Ovary (tissue), 9 donors: ENCODE results near the gene ERC1. TPM values are rescaled to one million over a fixed set of nuclear protein-coding genes. Genes with fewer than 3 reads are reported as not detected.

Experiments used
- DNase-seq, 5 donors: peaks; one replicate each; pipeline ENCODE4 v3.0.0-alpha.2; 2019 to 2020
- H3K27ac ChIP-seq, 2 donors: fragments of 200-600 bp; one replicate each; pipeline versions ENCODE4 v1.5.1 to v1.8.0; 2019 to 2022
- H3K27me3 ChIP-seq: fragments of 200-600 bp; one replicate; pipeline ENCODE4 v1.8.0; 2022
- H3K36me3 ChIP-seq: fragments of 200-600 bp; sonication (generic); one replicate; pipeline ENCODE4 v1.5.1; 2019
- H3K4me1 ChIP-seq: one replicate; pipeline ENCODE4 v1.8.1; 2013; ENCODE audit warnings: mild to moderate bottlenecking, moderate library complexity; ENCODE audit not compliant: insufficient read depth
- H3K4me3 ChIP-seq: fragments of 200-600 bp; sonication (generic); one replicate; pipeline ENCODE4 v1.5.1; 2017
- H3K9me3 ChIP-seq, 2 donors: fragments of 200-600 bp in 1 of 2; sonication (generic) in 1 of 2; one replicate each; pipeline versions ENCODE4 v1.5.1 to v1.8.1; 2013 to 2019; ENCODE audit warnings: mild to moderate bottlenecking in 1 of 2, moderate library complexity in 1 of 2
- EP300 ChIP-seq: sonication (generic); formaldehyde crosslinking; IDR thresholded peaks from one replicate; pipeline ENCODE4 v1.6.1; 2017; ENCODE audit warnings: antibody characterized with exemption
- POLR2A ChIP-seq: fragments of 450-650 bp; IDR thresholded peaks from one replicate; pipeline ENCODE4 v1.6.1; 2017; ENCODE audit warnings: antibody characterized with exemption, mild to moderate bottlenecking, moderate library complexity
- WGBS, 3 donors: extraction: QIAGEN DNeasy Blood & Tissue Kit in 1 of 3; methylation state at CpG; one replicate each; pipeline versions ENCODE4 v1.1.5 to v1.1.7; 2013 to 2017; 5-methylcytosine and 5-hydroxymethylcytosine counted together
- intact Hi-C, 4 donors: fragments of 100-400 bp; cut with DNase I; formaldehyde crosslinking; loops; one replicate each; pipeline versions ENCODE4 v1.11.0 to v1.15.1; 2022 to 2023
- polyA plus RNA-seq, 2 donors: library from polyadenylated mRNA; stranded (reverse); fragments of 200-250 nt in 1 of 2; fragments of 350-450 nt in 1 of 2; fragmentation: Illumina TruSeq in 1 of 2; extraction: RNeasy Lipid Tissue Mini Kit (QIAGEN cat#74804) in 1 of 2; gene quantifications; one replicate each; pipeline ENCODE4 v1.2.3, GENCODE V29; 2013 to 2014
- total RNA-seq, 7 donors: library from RNA; depleted of rRNA in 2 of 7; stranded (reverse); fragments of >200 nt in 2 of 7; fragmentation: NEBNext Ultra II Directional in 3 of 7; extraction: Animal tissue kit (Norgen Biotek cat#: 25700) in 3 of 7; gene quantifications; one replicate each; pipeline versions ENCODE4 v1.1.0 to v1.2.4, GENCODE V29; 2016 to 2023
- TF ChIP-seq, protein P1 (sequence below), 3 donors: fragments of 450-650 bp in 2 of 3; fragments of 200-600 bp in 1 of 3; IDR thresholded peaks; one replicate each; pipeline versions ENCODE4 v1.5.1 to v1.8.0; 2016 to 2022; ENCODE audit warnings: antibody characterized with exemption in 3 of 3, mild to moderate bottlenecking in 1 of 3
- donor health status: DM: no; HTN: no; CAD: no; lungs with moderate emphysema.
- donor health status: DM: no; HTN: no; CAD: no.
- donor health status: Bipolar disorder and iron deficiency.
- donor health status: DM: yes; HTN: yes; CAD: no.
- donor health status: DM: no; HTN: no; CAD: no.
- donor health status: DM: yes; HTN: yes; CAD: no.

The ERC1 gene
- total and polyA plus RNA-seq, 9 donors: 10.4 to 65.2 (median 51.6) TPM

DNA sequence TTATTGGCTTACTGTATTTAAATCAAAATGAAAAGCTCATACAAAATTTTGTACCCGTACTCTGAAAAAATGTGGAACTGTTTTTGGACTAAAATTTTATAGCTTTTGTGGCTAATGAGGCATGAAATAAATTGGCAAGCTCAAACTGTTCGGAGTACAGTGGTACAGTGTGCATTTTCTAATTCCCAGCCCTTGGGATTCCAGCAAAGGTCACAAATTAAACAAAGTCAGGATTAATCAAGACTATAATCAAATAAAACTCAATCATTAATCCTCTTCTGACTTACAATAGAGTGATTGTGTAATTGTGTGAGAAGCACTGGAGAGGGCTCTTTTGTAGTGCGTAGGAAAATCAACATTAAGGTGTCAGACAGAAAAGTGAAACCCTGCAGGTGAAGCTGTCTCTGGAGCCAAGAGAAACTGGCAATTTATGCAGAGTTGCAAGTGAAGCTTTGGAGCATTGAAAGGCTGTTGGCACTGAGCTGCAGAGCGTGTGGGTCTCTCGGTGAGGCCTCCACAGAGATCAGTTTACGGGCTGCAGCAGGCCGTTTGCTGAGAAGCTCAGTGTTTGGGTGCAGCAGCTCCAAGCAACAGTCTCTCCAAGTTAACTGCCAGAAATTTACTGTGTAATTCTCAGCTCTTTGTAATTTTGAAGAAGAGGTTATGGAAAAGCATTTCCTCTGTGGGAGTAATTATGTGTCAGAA, 327.5 kb downstream of the ERC1 start:
- H3K27ac ChIP-seq: no peak overlapping the region
- WGBS, 3 donors: 33 to 38% (median 37%) methylated on average over 7 of the region's 7 CpGs
- H3K4me3 ChIP-seq: no peak overlapping the region

DNA sequence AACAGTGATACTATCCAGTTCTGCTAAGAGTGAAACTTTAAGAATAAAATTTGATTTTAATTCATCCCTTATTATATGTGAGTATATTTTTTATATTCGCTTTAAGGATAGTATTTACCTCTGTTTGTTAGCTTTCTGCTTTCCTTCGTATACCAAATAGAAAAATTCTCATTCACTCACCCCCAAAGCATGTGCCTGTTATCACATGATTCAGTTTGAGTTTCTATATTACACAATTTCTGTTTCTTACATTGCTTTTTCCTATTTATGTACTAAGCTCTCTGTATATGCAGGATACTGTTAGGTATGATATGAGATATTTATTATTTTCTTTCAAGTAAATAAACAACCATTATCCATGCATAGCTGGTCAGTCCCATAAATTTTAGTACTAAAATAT, 328.2 kb downstream of the ERC1 start:
- H3K27ac ChIP-seq: no peak overlapping the region
- H3K36me3 ChIP-seq: no peaks in the 10 kb centered on the region
- intact Hi-C loops: no loop called here
- H3K4me3 ChIP-seq: no peak overlapping the region
- WGBS, 3 donors: 68 to 77% (median 76%) methylated on average over 2 of the region's 2 CpGs
- no peak for TF ChIP-seq POLR2A
- H3K4me1 ChIP-seq: no peaks in the 10 kb centered on the region
- H3K27me3 ChIP-seq: no peaks in the 10 kb centered on the region
- peaks cover 0 to 3% of the 10 kb centered on the region in 2 donors for H3K9me3 ChIP-seq
- no peak for DNase-seq

More for the DNA sequence above, 327.5 kb downstream of the ERC1 start:
- H3K27me3 ChIP-seq: no peaks in the 10 kb centered on the region
- no peak for TF ChIP-seq POLR2A
- no peak for TF ChIP-seq EP300
- TF ChIP-seq, protein P1, sequence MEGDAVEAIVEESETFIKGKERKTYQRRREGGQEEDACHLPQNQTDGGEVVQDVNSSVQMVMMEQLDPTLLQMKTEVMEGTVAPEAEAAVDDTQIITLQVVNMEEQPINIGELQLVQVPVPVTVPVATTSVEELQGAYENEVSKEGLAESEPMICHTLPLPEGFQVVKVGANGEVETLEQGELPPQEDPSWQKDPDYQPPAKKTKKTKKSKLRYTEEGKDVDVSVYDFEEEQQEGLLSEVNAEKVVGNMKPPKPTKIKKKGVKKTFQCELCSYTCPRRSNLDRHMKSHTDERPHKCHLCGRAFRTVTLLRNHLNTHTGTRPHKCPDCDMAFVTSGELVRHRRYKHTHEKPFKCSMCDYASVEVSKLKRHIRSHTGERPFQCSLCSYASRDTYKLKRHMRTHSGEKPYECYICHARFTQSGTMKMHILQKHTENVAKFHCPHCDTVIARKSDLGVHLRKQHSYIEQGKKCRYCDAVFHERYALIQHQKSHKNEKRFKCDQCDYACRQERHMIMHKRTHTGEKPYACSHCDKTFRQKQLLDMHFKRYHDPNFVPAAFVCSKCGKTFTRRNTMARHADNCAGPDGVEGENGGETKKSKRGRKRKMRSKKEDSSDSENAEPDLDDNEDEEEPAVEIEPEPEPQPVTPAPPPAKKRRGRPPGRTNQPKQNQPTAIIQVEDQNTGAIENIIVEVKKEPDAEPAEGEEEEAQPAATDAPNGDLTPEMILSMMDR (IDR thresholded peaks at IDR 0.05): no peak
- DNase-seq: no peak
- H3K9me3 ChIP-seq: peaks cover 0 to 3% of the 10 kb centered on the region in 2 donors
- no peaks in the 10 kb centered on the region for H3K36me3 ChIP-seq
- intact Hi-C loops: no loop called here
- H3K4me1 ChIP-seq: no peaks in the 10 kb centered on the region

DNA sequence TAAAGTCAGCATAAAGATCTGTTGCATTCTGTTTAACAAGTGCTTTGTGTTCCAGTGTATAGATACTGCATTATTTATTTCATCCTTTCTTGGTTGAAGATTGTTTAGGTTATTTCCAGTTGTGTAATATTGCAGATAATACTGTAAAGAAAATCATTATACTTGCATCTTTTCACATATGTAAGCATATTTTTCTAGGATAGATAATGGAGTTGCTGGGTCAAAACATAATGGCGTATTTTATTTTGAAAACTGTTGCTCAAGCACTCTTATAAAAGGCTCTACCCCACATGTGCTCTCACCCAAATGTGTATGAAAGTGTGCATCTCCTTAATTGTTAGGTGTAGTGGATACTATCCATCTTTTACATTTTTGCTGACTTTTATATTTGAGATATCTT, 329.0 kb downstream of the ERC1 start:
- H3K4me3 ChIP-seq: no peak overlapping the region
- WGBS, 3 donors: 96 to 98% (median 96%) methylated on average over 1 of the region's 1 CpG
- H3K27me3 ChIP-seq: no peaks in the 10 kb centered on the region
- H3K36me3 ChIP-seq: no peaks in the 10 kb centered on the region
- TF ChIP-seq POLR2A (no peak), EP300 (no peak)
- TF ChIP-seq, protein P1 (IDR thresholded peaks at IDR 0.05): no peak
- H3K9me3 ChIP-seq: peaks cover 0 to 1% of the 10 kb centered on the region in 2 donors
- no peak for DNase-seq
- H3K4me1 ChIP-seq: no peaks in the 10 kb centered on the region
- intact Hi-C loops: no loop called here
- no peak overlapping the region for H3K27ac ChIP-seq

DNA sequence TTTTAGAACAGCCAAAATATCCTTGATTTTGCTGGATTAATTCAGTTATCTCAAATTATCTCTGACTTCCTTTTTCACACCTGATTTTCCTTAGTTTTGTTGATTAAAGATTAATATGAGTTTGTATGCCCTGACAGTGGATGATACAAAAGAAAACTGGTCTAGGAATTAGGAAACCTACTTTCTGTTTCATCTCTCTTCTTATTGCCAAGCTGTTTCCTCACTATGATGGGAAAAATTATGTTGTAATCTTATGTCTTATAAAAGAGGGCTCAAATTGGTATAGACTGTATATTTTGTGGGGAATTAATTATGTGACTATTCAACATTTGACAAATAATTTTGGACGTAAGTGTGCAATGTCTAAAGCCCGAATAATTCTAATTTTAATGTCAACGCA, 331.8 kb downstream of the ERC1 start:
- Histone ChIP-seq H3K36me3 (no peaks in the 10 kb centered on the region), H3K27ac (no peak overlapping the region), H3K4me3 (no peak overlapping the region), H3K9me3 (no peaks in the 10 kb centered on the region), H3K4me1 (no peaks in the 10 kb centered on the region), H3K27me3 (no peaks in the 10 kb centered on the region)
- TF ChIP-seq EP300 (no peak), POLR2A (no peak)
- TF ChIP-seq, protein P1 (IDR thresholded peaks at IDR 0.05): no peak
- DNase-seq: no peak
- intact Hi-C loops: no loop called here
- WGBS, 3 donors: 96% methylated on average over 3 of the region's 3 CpGs

DNA sequence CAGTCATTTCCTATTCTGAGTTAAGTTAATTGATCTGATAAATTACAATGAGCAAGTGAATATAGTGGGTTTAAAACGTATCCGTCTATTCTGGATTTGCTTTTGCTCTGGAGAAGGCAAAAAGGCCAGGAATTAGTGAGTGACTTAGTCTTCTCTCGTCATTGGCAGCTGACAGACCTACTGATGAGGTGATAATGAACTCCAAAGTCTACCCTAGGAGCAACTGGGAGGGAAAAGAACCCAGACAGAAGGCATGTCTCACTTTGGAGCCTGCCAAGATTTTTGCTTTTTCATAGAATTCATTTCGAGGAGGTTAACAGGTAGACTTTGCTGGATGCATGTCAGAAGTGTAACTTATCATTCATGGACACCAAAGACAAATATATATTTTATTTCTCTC, 333.1 kb downstream of the ERC1 start:
- no peak for DNase-seq
- no peaks in the 10 kb centered on the region for H3K27me3 ChIP-seq
- intact Hi-C loops: no loop called here
- no peak for TF ChIP-seq EP300
- no peak for TF ChIP-seq POLR2A
- TF ChIP-seq, protein P1 (IDR thresholded peaks at IDR 0.05): no peak
- no peaks in the 10 kb centered on the region for H3K9me3 ChIP-seq
- H3K36me3 ChIP-seq: no peaks in the 10 kb centered on the region
- H3K4me1 ChIP-seq: no peaks in the 10 kb centered on the region
- no peak overlapping the region for H3K27ac ChIP-seq
- no peak overlapping the region for H3K4me3 ChIP-seq
- 95 to 96% (median 95%) methylated on average over 4 of the region's 4 CpGs for WGBS, 3 donors
